Neuronal stem cell (in vitro differentiated cells): ENCODE results near the gene MYBPC2.

Source experiments
- DNase-seq: peaks from one replicate; pipeline ENCODE4 v3.0.0-alpha.2; 2013; ENCODE audit warnings: low spot score
- H2AFZ ChIP-seq: one replicate; pipeline ENCODE4 v1.6.1; 2013; ENCODE audit warnings: mild to moderate bottlenecking, low read length, inconsistent platforms
- H2AK5ac ChIP-seq: 2 replicates; pipeline ENCODE4 v1.6.1; 2013; ENCODE audit warnings: low read depth, mild to moderate bottlenecking, inconsistent platforms, low read length, moderate library complexity, mixed read lengths
- H2BK120ac ChIP-seq: 2 replicates; pipeline ENCODE4 v1.6.1; 2013; ENCODE audit warnings: low read depth, mild to moderate bottlenecking, inconsistent platforms, low read length, moderate library complexity, mixed read lengths
- H2BK12ac ChIP-seq: one replicate; pipeline ENCODE4 v1.6.1; 2013; ENCODE audit warnings: low read length, inconsistent platforms
- H2BK15ac ChIP-seq: 2 replicates; pipeline ENCODE4 v1.6.1; 2013; ENCODE audit warnings: mild to moderate bottlenecking, low read length, inconsistent platforms, mixed read lengths
- H2BK5ac ChIP-seq: one replicate; pipeline ENCODE4 v1.6.1; 2013; ENCODE audit warnings: inconsistent platforms, mild to moderate bottlenecking, low read length, moderate library complexity
- H3K14ac ChIP-seq: one replicate; pipeline ENCODE4 v1.6.1; 2013; ENCODE audit warnings: low read length, inconsistent platforms
- H3K18ac ChIP-seq: 2 replicates; pipeline ENCODE4 v1.6.1; 2013; ENCODE audit warnings: low read length, inconsistent platforms
- H3K23ac ChIP-seq: 2 replicates; pipeline ENCODE4 v1.6.1; 2013; ENCODE audit warnings: low read depth, mild to moderate bottlenecking, mixed read lengths, low read length, inconsistent platforms; ENCODE audit not compliant: poor library complexity
- H3K27ac ChIP-seq: replicated peaks from 3 replicates; pipeline ENCODE4 v1.5.1; 2013; ENCODE audit warnings: low read length, inconsistent platforms
- H3K27me3 ChIP-seq, 3 experiments: 2 replicates each; pipeline ENCODE4 v1.6.1; 2013; ENCODE audit warnings: low read length in 3 of 3, mild to moderate bottlenecking in 2 of 3, inconsistent platforms in 1 of 3, low read depth in 1 of 3, mixed read lengths in 1 of 3, moderate library complexity in 1 of 3; ENCODE audit not compliant: control insufficient read depth in 3 of 3, insufficient read depth in 3 of 3
- H3K36me3 ChIP-seq, 2 donors: replicated peaks in 1 of 2; 2 replicates each; pipeline ENCODE4 v1.6.1; 2013; ENCODE audit warnings: low read length in 2 of 2; ENCODE audit not compliant: control insufficient read depth in 2 of 2, insufficient read depth in 2 of 2
- H3K4ac ChIP-seq: 2 replicates; pipeline ENCODE4 v1.6.1; 2013; ENCODE audit warnings: inconsistent platforms, mild to moderate bottlenecking, low read length, moderate library complexity
- H3K4me1 ChIP-seq, 2 donors: 1 replicate in 1 of 2; 2 replicates in 1 of 2; pipeline ENCODE4 v1.6.1; 2013; ENCODE audit warnings: low read length in 2 of 2, low read depth in 1 of 2; ENCODE audit not compliant: control insufficient read depth in 2 of 2, insufficient read depth in 1 of 2
- H3K4me2 ChIP-seq: one replicate; pipeline ENCODE4 v1.6.1; 2013; ENCODE audit warnings: mild to moderate bottlenecking, low read length, inconsistent platforms; ENCODE audit not compliant: insufficient read depth, poor library complexity, severe bottlenecking
- H3K4me3 ChIP-seq, 2 donors: 2 replicates each; pipeline ENCODE4 v1.5.1; 2013; ENCODE audit warnings: low read length in 2 of 2, mild to moderate bottlenecking in 2 of 2, inconsistent platforms in 1 of 2, moderate library complexity in 1 of 2
- H3K79me1 ChIP-seq: one replicate; pipeline ENCODE4 v1.6.1; 2013; ENCODE audit warnings: low read depth, mild to moderate bottlenecking, inconsistent platforms, low read length, moderate library complexity
- H3K9ac ChIP-seq: one replicate; pipeline ENCODE4 v1.6.1; 2013; ENCODE audit warnings: mild to moderate bottlenecking, low read depth, low read length, inconsistent platforms; ENCODE audit not compliant: poor library complexity
- H3K9me3 ChIP-seq, 2 donors: replicated peaks in 1 of 2; 2 replicates each; pipeline versions ENCODE3 to v1.6.1; 2013; ENCODE audit warnings: low read length in 2 of 2, mild to moderate bottlenecking in 2 of 2, inconsistent platforms in 1 of 2, low read depth in 1 of 2, mixed read lengths in 1 of 2, moderate library complexity in 1 of 2; ENCODE audit not compliant: control insufficient read depth in 2 of 2, insufficient read depth in 1 of 2
- H4K8ac ChIP-seq: one replicate; pipeline ENCODE4 v1.6.1; 2013; ENCODE audit warnings: low read depth, mild to moderate bottlenecking, inconsistent platforms, low read length, moderate library complexity
- H4K91ac ChIP-seq: one replicate; pipeline ENCODE4 v1.6.1; 2013; ENCODE audit warnings: low read length, low read depth, mild to moderate bottlenecking, inconsistent platforms; ENCODE audit not compliant: poor library complexity
- WGBS, 2 donors: extraction: QIAGEN DNeasy Blood & Tissue Kit; methylation state at CpG; one replicate each; pipeline ENCODE4 v1.1.7; 2013; ENCODE audit warnings: missing lambda C conversion rate in 2 of 2, mixed read lengths in 1 of 2; ENCODE audit not compliant: insufficient read length in 2 of 2, insufficient replicate concordance in 1 of 2; ENCODE audit errors: extremely low coverage in 2 of 2; 5-methylcytosine and 5-hydroxymethylcytosine counted together

MYBPC2 gene

DNA sequence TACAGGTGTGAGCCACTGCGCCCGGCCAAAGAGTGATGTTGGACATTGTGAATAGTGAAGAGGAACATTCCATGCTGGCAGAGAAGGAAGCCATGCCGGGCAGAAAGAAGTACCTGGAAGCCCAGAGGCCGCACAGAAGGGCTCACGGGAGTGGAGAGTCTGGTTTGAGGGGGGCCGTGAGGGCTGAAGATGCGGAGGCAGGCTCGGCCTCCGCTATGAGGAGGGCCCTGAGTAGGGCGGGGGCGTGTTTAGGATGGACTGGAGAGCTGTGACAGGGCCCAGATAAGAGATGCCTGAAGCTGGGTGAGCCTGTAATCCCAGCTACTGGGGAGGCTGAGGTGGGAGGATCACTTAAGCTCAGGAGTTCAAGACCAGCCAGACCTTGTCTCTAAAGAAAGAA, 76.7 kb downstream of the MYBPC2 start:
- Histone ChIP-seq H3K4me1 (peaks cover 21 to 43% of the 10 kb centered on the region in 2 donors), H3K4me3 (no peak overlapping the region), H3K9me3 (no peaks in the 10 kb centered on the region), H3K23ac (no peak overlapping the region), H3K4me2 (no peak overlapping the region), H3K27me3 (no peaks in the 10 kb centered on the region), H2BK12ac (no peak overlapping the region), H2AK5ac (peak overlapping the region; percentile 15), H3K14ac (no peak overlapping the region), H2BK5ac (no peak overlapping the region), H3K18ac (no peak overlapping the region), H2AFZ (no peak overlapping the region), H3K36me3 (no peaks in the 10 kb centered on the region), H2BK120ac (no peak overlapping the region), H3K27ac (no peak overlapping the region), H4K91ac (no peak overlapping the region), H3K79me1 (no peaks in the 10 kb centered on the region), H3K4ac (no peak overlapping the region), H4K8ac (no peak overlapping the region), H2BK15ac (no peak overlapping the region), H3K9ac (no peak overlapping the region)
- WGBS, 2 donors = no CpG with 5 or more reads among the region's 11 CpGs
- DNase-seq = no peak

GRCh38 chr19:50510121-50510670, 77.5 kb downstream of the MYBPC2 start:
- H2BK12ac ChIP-seq = no peak overlapping the region
- H3K4me2 ChIP-seq = no peak overlapping the region
- no peaks in the 10 kb centered on the region for H3K79me1 ChIP-seq
- no peak overlapping the region for H3K23ac ChIP-seq
- H2BK15ac ChIP-seq = no peak overlapping the region
- no peak for DNase-seq
- H3K14ac ChIP-seq = no peak overlapping the region
- no CpG with 5 or more reads among the region's 26 CpGs for WGBS, 2 donors
- no peaks in the 10 kb centered on the region for H3K9me3 ChIP-seq
- H3K4me3 ChIP-seq = peak overlapping the region in 1 of 2 donors; percentile 57
- H2AK5ac ChIP-seq = peak overlapping the region; percentile 49
- no peak overlapping the region for H3K9ac ChIP-seq
- H4K8ac ChIP-seq = no peak overlapping the region
- no peak overlapping the region for H3K27ac ChIP-seq
- no peak overlapping the region for H3K4ac ChIP-seq
- H3K18ac ChIP-seq = peak overlapping the region; percentile 68
- H4K91ac ChIP-seq = no peak overlapping the region
- peak overlapping the region; percentile 2 for H2BK120ac ChIP-seq
- peaks cover 26 to 46% of the 10 kb centered on the region in 2 donors for H3K4me1 ChIP-seq
- no peaks in the 10 kb centered on the region for H3K27me3 ChIP-seq
- no peaks in the 10 kb centered on the region for H3K36me3 ChIP-seq
- peak overlapping the region; percentile 49 for H2BK5ac ChIP-seq
- peak overlapping the region; percentile 88 for H2AFZ ChIP-seq

DNA sequence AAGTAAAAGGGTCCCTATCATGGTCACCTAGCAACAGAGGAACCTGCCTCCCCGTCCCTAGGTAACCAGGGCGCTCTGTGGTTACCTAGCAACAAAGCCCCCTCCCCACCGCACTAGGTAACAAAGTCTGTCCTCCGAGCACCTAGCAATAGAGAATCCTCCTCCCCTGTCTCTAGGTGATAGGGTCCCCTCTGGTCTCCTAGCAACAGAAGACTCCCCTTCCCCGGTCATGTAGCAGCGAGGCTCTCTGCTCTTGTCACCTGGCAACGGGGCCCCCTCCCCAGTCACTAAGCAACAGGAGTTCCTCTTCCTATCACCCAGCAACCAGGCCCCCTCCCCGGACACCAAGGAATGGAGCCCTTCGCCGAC, 78.0 kb downstream of the MYBPC2 start:
- Histone ChIP-seq H3K27ac (peak overlapping the region; percentile 56), H3K18ac (peak overlapping the region; percentile 70), H2BK15ac (no peak overlapping the region), H3K4me1 (peaks cover 26 to 46% of the 10 kb centered on the region in 2 donors), H3K9ac (peak overlapping the region; percentile 30), H4K91ac (no peak overlapping the region), H3K4ac (no peak overlapping the region), H3K27me3 (no peaks in the 10 kb centered on the region), H3K14ac (no peak overlapping the region), H2BK120ac (peak overlapping the region; percentile 2), H3K79me1 (no peaks in the 10 kb centered on the region), H3K23ac (peak overlapping the region; percentile 85), H3K4me3 (peak overlapping the region; percentile 57 to 77), H3K36me3 (peaks cover 0 to 3% of the 10 kb centered on the region in 2 donors), H4K8ac (no peak overlapping the region), H3K9me3 (no peaks in the 10 kb centered on the region), H2AK5ac (no peak overlapping the region), H2BK12ac (no peak overlapping the region), H3K4me2 (peak overlapping the region; percentile 87), H2AFZ (peak overlapping the region; percentile 88), H2BK5ac (peak overlapping the region; percentile 49)
- WGBS, 2 donors = no CpG with 5 or more reads among the region's 10 CpGs
- no peak for DNase-seq

DNA sequence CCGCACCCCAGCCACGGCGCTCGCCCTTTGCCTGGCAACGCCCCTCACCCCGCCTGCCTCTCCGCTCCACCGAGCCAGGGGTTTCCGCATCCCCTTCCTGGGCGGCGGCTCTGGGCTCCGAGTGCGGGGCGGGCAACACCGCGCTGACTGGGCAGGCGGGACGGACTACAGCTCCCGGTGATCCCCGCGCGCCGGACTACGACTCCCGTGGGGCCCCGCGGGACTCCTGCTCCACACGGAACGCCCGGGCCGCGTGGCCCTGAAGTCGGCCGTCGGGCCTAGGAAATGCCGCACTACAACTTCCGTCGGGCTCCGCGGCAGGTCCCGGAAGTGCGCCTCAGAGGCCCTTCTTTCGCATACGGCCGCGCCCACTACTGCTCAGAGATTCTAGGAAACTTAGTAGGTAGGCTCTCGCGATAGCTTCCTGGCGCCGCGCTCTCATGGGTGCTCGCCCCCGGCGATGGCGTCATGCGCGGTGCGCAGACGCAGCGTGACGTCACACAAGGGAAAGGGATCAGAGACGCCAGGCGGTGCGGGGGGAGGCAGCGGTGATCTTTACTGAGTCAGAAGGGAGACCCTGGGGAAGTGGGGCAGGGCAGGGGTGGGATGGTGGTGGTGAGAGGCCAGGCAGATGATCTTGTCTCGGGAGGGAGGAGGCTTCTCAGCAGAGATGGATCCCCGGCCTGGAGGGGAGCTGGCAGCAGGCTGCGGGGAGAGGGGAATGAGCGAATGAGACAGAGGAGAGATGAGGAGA, 78.6 kb downstream of the MYBPC2 start, which contains the start of gene JOSD2:
TSS of gene JOSD2 (minus strand) at position 123 of the 754 bp plus-strand sequence. CDS start 760 bp downstream, outside the sequence.
- Histone ChIP-seq H3K27ac (peak within 1 kb of the TSS; percentile 71), H2AK5ac (peak within 1 kb of the TSS; percentile 99), H2BK15ac (no peak within 1 kb of the TSS), H2BK12ac (no peak within 1 kb of the TSS), H3K27me3 (no peaks in the 10 kb centered on the region), H3K4me3 (peak within 1 kb of the TSS; percentile 57 to 77), H3K36me3 (peaks cover 0 to 7% of the 10 kb centered on the region in 2 donors), H3K4ac (no peak within 1 kb of the TSS), H3K4me1 (peaks cover 26 to 46% of the 10 kb centered on the region in 2 donors), H3K4me2 (peak within 1 kb of the TSS; percentile 87), H2AFZ (peak within 1 kb of the TSS; percentile 88), H4K8ac (peak within 1 kb of the TSS; percentile 99), H2BK120ac (peak within 1 kb of the TSS; percentile 2), H3K14ac (no peak within 1 kb of the TSS), H3K9me3 (no peaks in the 10 kb centered on the region), H4K91ac (peak within 1 kb of the TSS; percentile 53), H3K9ac (peak within 1 kb of the TSS; percentile 70), H2BK5ac (peak within 1 kb of the TSS; percentile 93), H3K18ac (peak within 1 kb of the TSS; percentile 91), H3K23ac (peak within 1 kb of the TSS; percentile 85), H3K79me1 (no peaks in the 10 kb centered on the region)
- DNase-seq = peak; percentile 99
- no CpG with 5 or more reads among the region's 69 CpGs for WGBS, 2 donors
